SK-N-SH (cell line): ENCODE measurements around the gene ADAMTS9.

Source experiments
- CHD2 ChIP-seq: fragments of 150-350 bp; IDR thresholded peaks from 2 replicates; pipeline ENCODE4 v1.6.1; 2018; ENCODE audit warnings: low read length; ENCODE audit not compliant: partially characterized antibody
- ELF1 ChIP-seq: IDR thresholded peaks from 2 replicates; pipeline ENCODE4 v1.4.0; 2012
- EP300 ChIP-seq, 2 experiments: IDR thresholded peaks; 2 replicates each; pipeline versions ENCODE4 v1.4.0 to v1.6.1; 2012; ENCODE audit warnings: borderline replicate concordance in 1 of 2, low read depth in 1 of 2, low read length in 1 of 2
- EZH2phosphoT487 ChIP-seq: fragments of 200-600 bp; sonication (generic); IDR thresholded peaks from 2 replicates; pipeline ENCODE4 v1.6.1; 2017; ENCODE audit warnings: low read depth, mixed run types, mild to moderate bottlenecking, antibody characterized with exemption, moderate library complexity, borderline replicate concordance
- FOSL2 ChIP-seq: IDR thresholded peaks from 2 replicates; pipeline ENCODE4 v1.4.0; 2012; ENCODE audit warnings: low read depth, mild to moderate bottlenecking, moderate library complexity, borderline replicate concordance
- FOXM1 ChIP-seq: IDR thresholded peaks from 2 replicates; pipeline ENCODE4 v1.4.0; 2012; ENCODE audit warnings: low read depth, mild to moderate bottlenecking
- GABPA ChIP-seq: IDR thresholded peaks from 2 replicates; pipeline ENCODE4 v1.4.0; 2012; ENCODE audit warnings: low read depth, mild to moderate bottlenecking
- NRF1 ChIP-seq: IDR thresholded peaks from 2 replicates; pipeline ENCODE4 v1.6.1; 2012; ENCODE audit warnings: low read depth, mild to moderate bottlenecking, low read length
- POLR2AphosphoS5 ChIP-seq: IDR thresholded peaks from 2 replicates; pipeline ENCODE4 v1.6.1; 2012; ENCODE audit warnings: low read depth, low read length
- RAD21 ChIP-seq: IDR thresholded peaks from 2 replicates; pipeline ENCODE4 v1.6.1; 2012; ENCODE audit warnings: mild to moderate bottlenecking, low read length
- TAF1 ChIP-seq: IDR thresholded peaks from 2 replicates; pipeline ENCODE4 v1.6.1; 2012; ENCODE audit warnings: low read depth, mild to moderate bottlenecking, low read length, moderate library complexity, borderline replicate concordance
- TF ChIP-seq, protein P1 (sequence below): fragments of 200-600 bp; sonication (generic); IDR thresholded peaks from 2 replicates; pipeline ENCODE4 v1.6.1; 2017; ENCODE audit warnings: antibody characterized with exemption, mild to moderate bottlenecking, moderate library complexity
- TF ChIP-seq, protein P2 (sequence below): IDR thresholded peaks from 2 replicates; pipeline ENCODE4 v1.4.0; 2012; ENCODE audit warnings: low read depth

GRCh38 chr3:64645243-64645642, 42.6 kb downstream of the ADAMTS9 start:
- TF ChIP-seq POLR2AphosphoS5 (no peak), NRF1 (no peak), EP300 (IDR thresholded peaks at IDR 0.05; ENCODE audit: borderline replicate concordance in 1 of 2, low read depth in 1 of 2, low read length in 1 of 2) (no peak), GABPA (no peak), RAD21 (no peak), FOSL2 (no peak), CHD2 (no peak), TAF1 (no peak), FOXM1 (no peak), ELF1 (no peak), EZH2phosphoT487 (no peak)
- TF ChIP-seq, protein P1, sequence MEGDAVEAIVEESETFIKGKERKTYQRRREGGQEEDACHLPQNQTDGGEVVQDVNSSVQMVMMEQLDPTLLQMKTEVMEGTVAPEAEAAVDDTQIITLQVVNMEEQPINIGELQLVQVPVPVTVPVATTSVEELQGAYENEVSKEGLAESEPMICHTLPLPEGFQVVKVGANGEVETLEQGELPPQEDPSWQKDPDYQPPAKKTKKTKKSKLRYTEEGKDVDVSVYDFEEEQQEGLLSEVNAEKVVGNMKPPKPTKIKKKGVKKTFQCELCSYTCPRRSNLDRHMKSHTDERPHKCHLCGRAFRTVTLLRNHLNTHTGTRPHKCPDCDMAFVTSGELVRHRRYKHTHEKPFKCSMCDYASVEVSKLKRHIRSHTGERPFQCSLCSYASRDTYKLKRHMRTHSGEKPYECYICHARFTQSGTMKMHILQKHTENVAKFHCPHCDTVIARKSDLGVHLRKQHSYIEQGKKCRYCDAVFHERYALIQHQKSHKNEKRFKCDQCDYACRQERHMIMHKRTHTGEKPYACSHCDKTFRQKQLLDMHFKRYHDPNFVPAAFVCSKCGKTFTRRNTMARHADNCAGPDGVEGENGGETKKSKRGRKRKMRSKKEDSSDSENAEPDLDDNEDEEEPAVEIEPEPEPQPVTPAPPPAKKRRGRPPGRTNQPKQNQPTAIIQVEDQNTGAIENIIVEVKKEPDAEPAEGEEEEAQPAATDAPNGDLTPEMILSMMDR = no peak
- TF ChIP-seq, protein P2, sequence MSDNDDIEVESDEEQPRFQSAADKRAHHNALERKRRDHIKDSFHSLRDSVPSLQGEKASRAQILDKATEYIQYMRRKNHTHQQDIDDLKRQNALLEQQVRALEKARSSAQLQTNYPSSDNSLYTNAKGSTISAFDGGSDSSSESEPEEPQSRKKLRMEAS = no peak
